ENCODE measurements around the gene NEUROG1.

NEUROG1 gene

DNA sequence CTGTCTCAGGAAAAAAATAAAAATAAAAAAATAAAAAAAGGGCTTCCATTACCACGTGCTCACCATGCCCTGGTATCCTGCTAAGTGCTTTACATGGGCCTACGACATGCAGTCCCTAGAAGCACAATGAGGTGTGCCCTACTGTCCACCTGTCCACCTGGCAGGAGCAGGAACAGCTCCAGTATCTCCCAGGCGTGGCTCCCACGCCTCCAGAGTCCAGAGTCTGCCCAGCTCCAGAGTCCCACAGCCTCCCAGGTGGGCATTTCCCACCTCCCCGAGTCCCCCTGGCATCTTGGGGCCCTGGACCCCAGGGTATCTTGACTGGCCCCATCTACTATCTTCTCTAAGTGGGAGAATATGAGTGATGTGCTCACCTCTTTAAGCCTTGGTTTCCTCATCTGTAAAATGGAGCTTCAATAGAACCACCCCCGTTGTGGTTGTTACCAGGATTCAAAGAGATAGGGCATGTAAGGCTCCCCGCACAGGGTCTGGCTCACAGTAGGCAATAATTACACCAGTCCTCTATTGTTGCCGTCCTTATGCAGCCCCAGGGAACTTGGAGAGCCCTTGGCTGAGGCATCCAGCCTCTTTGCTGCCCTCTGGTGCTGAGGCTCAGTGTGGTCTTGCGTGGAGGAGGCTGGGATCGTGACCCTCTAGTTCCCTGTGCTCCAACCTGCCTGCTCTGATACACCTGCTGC lies 34.1 kb upstream of the NEUROG1 start:
- TF ChIP-seq, protein P1, sequence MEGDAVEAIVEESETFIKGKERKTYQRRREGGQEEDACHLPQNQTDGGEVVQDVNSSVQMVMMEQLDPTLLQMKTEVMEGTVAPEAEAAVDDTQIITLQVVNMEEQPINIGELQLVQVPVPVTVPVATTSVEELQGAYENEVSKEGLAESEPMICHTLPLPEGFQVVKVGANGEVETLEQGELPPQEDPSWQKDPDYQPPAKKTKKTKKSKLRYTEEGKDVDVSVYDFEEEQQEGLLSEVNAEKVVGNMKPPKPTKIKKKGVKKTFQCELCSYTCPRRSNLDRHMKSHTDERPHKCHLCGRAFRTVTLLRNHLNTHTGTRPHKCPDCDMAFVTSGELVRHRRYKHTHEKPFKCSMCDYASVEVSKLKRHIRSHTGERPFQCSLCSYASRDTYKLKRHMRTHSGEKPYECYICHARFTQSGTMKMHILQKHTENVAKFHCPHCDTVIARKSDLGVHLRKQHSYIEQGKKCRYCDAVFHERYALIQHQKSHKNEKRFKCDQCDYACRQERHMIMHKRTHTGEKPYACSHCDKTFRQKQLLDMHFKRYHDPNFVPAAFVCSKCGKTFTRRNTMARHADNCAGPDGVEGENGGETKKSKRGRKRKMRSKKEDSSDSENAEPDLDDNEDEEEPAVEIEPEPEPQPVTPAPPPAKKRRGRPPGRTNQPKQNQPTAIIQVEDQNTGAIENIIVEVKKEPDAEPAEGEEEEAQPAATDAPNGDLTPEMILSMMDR (conservative IDR thresholded peaks at IDR 0.05; ENCODE audit: low read length), result peak; percentile 74
- DNase-seq (ENCODE audit: low read depth), result peak; percentile 45
- H3K4me3 ChIP-seq (ENCODE audit: low read length), result no peak overlapping the region

DNA sequence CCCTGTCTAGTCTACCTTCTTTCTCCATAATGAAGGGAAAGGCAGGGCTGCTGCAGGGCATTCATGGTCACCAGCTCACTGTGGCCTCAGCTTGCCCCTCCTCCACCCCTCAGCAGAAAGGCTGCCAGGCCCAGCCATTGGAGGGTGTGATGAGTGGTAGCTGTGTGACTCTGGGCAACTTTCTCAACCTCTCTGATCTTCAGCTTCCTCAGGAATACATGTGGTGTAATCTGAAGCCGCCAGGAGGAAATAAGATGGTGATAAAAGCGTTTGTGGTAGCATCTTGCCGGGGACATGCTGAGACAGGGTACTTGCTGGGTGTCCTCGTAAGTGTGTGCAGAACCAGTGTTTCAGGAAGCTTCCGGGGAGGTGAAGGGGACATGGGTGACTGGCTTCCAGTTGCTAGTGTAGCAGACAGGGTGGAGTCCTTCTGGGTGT lies 33.2 kb upstream of the NEUROG1 start:
- TF ChIP-seq, protein P1 (conservative IDR thresholded peaks at IDR 0.05; ENCODE audit: low read length), result no peak
- H3K4me3 ChIP-seq (ENCODE audit: low read length), result no peak overlapping the region
- DNase-seq (ENCODE audit: low read depth), result no peak

DNA sequence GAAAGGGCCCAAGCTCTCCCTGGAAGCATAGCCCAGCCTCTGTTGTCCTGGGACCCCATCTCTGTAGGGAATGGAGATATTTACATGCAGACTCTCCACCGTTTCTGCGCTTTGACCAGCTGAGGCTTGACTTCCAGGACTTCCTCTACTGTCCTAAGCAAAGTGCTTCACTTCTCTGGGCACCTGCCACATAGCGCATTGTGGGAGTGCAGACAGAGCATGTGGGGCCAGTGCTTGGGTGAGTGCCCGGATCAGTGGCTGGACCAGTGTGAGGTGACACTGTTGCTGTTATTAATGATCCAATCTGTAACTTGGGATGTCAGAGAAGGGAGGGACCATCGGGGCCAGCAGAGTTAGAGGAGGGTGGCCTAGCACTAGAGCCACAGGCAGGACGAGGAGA lies 32.5 kb upstream of the NEUROG1 start:
- no peak overlapping the region for H3K4me3 ChIP-seq (ENCODE audit: low read length)
- TF ChIP-seq, protein P1 (conservative IDR thresholded peaks at IDR 0.05; ENCODE audit: low read length), result no peak
- no peak for DNase-seq (ENCODE audit: low read depth)

DNA sequence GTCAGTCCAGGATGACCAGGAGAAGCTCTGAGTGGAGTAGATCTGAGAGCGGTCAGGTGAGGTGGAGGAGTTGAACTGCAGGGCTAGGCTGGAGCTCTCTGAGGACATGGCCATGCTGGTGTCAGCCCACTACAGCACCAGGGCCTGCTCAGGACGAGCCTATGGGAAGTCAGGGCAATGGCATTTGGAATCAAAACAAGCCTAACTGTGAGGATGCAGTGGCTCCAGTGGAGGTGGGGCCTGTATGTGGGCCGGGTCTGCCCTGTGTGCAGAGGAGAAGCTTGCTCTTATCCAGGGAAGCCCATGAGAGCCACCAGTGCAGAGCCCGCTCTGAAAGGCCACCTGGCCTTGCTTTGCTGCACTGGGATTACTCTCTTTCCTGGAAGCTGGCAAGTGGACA lies 31.9 kb upstream of the NEUROG1 start:
- TF ChIP-seq, protein P1 (conservative IDR thresholded peaks at IDR 0.05; ENCODE audit: low read length), result no peak
- H3K4me3 ChIP-seq (ENCODE audit: low read length), result no peak overlapping the region
- DNase-seq (ENCODE audit: low read depth), result no peak

DNA sequence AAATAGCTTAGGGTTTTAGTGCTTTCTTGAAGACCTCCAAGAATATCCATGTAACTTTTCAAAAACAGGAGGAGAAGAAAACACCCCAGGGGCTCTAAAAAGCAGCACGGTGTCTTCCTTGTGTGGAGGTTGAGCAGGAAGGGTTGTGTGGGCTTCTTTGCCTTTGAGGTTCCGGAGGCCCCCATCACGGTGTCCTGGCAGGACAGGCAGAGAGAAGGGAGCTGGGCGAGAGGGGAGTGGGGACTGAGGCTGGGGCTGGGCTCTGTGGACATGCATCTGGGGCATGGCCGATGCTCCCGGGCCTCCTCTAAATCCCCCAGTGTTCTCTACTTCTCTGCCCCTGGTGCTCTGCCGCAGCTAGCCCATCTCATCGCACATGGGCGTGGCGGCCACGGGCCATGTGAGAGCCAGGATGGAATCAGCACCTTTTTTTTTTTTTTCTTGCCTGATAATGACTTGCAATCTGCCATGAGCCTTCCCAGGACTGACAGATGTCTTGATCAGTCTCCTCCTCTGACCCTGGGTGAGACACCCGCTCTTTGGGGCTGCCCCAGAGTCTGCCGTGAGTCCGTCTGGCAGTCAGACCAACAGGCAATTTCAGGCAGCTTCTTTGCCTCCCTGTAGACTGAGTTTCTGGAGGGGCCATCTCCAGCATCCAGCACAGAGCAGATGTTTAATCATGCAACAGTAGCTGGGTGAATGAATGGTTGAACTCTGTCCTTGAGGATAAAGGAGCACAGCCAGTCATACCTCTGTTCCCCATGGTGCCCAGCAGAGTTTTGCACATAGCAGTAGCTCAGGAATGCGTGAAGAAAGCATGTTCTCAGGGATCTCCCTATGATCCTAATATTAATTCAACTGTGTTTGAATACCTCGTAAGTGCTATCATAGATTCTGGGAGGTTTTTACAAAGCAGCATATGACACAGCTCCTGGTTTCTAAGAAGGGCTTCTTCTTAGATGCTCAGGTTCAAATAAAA lies 30.9 kb upstream of the NEUROG1 start:
- no peak for DNase-seq (ENCODE audit: low read depth)
- H3K4me3 ChIP-seq (ENCODE audit: low read length), result no peak overlapping the region
- TF ChIP-seq, protein P1 (conservative IDR thresholded peaks at IDR 0.05; ENCODE audit: low read length), result no peak; the same call in 1 of the 2 replicates

DNA sequence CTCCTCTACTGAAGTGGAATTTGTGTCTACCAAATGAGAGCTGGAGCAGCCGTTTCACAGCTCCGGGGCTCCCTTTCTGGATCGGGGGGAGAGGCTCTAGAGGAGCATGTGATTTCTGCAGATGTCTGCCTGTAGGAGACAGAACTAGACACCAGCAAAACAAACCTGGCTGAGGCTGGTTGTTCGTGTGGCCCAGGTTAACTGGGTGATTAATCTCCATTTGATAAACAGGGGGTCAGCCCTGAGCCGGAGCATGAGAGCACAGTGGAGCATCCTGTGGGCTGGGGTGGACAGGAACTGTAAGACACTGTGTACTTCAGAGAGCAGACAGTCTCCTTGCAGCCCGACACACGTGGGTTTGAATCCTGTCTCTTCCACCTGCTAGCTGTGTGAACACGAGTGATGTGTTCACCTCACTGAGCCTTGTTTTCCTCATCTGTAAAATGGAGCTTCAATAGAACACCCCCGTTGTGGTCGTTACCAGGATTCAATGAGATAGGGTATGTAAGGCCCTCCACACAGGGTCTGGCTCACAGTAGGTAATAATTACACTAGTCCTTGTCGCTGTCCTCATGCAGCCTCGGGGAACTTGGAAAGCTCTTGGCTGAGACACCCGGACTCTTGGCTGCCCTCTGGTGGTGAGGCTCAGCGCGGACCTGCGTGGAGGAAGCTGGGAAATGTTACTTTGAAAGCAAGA lies 30.1 kb upstream of the NEUROG1 start:
- peak; percentile 61 for DNase-seq (ENCODE audit: low read depth)
- TF ChIP-seq, protein P1 (conservative IDR thresholded peaks at IDR 0.05; ENCODE audit: low read length), result peak; percentile 93
- no peak overlapping the region for H3K4me3 ChIP-seq (ENCODE audit: low read length)
